HG03575 (cell line): ENCODE results near the gene ATP5MC2.
"Not testable (repeated sequence)": the region's sequence is repeated elsewhere in the genome, so short reads cannot be mapped to it uniquely, and the experiment has no call there.

Source experiments
- ATAC-seq: cut with Tn5 transposase; IDR thresholded peaks from one replicate; pipeline ENCODE4 v1.9.1; 2021; ENCODE audit not compliant: unreplicated experiment, insufficient number of reproducible peaks, low FRiP score; ENCODE audit errors: extremely low read depth

ATP5MC2 gene

DNA sequence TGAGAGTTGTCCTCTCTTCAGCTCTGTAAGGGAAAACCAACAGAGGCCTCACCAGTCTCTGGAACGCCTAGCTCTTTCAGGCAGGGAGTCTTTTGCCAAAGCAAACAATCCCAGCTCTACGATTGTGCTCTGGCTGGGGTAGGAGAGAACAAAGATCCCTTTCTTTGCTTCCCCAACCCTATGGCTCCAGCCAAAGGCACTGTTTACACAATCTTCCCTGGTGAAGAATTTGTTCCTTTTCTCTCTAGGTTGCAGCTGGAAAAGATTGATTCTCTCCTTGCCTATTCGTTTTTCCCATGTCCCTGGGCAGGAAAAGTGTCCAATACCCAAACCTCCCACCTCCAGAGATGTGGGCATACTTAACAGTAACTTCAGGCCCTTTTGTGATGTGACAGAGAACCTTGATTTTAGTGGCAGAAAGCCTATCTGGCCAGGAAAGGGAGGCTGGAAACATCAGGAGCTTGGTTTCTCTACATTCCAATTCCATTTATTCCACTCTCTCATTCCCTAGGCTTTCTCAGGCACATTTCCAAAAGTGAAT lies 16.8 kb downstream of the ATP5MC2 start:
- no peak for ATAC-seq

DNA sequence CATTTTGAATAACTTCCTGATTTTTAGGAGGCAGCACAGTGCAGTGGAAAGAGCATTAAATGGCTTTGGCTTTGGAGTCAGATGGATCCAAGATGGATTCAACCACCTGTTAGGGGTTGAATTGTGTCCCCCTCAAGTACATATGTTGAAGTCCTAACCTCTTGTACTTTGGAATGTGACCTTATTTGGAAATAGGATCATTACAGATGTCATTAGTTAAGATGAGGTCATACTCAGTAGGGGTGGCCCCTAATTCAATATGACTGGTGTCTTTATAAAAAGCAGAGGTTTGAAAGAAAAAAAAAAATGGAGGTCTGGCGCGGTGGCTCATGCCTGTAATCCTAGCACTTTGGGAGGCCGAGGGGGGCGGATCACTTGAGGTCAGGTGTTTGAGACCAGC lies 18.8 kb downstream of the ATP5MC2 start:
- ATAC-seq, result no peak

DNA sequence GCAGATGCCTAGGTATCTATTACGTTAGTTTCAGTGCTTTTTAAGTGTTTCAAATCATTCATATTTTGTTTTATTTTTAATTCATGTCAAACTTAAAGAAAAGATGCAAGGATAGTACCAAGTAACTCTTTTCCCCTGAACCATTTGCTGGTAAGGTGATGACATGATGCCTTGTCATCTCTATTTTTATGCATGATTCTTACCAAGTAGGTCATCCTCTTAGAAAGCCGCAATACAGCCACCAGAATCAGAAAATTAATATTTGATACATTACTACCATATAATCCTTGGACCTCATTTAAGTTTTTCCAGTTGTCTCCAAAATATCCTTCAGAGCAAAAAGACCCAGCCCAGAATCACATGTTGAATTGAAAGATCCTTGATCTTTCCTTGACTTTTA lies 22.3 kb downstream of the ATP5MC2 start:
- ATAC-seq, result no peak

DNA sequence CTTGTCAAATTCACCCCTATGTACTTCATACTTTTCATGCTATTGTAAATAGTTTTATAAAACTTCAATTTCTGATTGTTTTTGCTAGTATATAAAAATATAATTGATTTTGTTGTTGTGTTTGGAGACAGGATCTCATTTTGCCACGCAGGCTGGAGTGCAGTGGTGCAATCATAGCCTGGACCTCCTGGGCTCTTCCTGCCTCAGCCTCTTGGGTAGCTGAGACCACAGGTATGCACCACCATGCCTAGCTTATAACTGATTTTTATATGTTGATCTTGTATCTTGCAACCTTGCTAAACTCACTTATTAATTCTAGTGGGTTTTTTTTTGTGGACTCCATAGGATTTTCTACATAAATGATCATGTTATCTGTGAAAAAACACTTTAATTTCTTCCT lies 23.5 kb downstream of the ATP5MC2 start:
- no peak for ATAC-seq

DNA sequence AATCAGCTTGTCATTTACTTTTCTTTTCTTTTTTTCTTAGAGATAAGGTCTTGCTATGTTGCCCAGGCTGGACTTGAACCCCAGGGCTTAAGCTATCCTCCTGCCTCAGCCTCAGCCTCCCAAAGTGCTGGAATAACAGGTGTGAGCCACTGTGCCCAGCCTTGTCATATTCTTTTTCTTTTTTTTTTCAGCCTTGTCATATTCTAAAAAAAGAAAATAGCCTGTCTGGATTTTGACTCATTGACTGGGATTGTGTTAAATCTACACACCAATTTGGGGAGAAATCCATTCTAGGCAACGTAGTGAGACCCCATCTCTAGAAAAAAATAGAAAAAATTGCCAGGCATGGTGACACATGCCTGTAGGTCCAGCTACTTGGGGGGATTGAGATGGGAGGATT lies 24.1 kb downstream of the ATP5MC2 start:
- no peak for ATAC-seq

DNA sequence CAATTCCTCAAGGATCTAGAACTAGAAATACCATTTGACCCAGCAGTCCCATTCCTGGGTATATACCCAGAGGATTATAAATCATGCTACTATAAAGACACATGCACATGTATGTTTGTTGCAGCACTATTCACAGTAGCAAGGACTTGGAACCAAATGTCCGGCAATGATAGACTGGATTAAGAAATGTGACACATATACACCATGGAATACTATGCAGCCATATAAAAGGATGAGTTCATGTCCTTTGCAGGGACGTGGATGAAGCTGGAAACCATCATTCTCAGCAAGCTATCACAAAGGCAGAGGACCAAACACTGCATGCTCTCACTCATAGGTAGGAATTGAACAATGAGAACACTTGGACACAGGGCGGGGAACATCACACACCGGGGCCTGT lies 29.6 kb downstream of the ATP5MC2 start:
- not testable (repeated sequence) for ATAC-seq

DNA sequence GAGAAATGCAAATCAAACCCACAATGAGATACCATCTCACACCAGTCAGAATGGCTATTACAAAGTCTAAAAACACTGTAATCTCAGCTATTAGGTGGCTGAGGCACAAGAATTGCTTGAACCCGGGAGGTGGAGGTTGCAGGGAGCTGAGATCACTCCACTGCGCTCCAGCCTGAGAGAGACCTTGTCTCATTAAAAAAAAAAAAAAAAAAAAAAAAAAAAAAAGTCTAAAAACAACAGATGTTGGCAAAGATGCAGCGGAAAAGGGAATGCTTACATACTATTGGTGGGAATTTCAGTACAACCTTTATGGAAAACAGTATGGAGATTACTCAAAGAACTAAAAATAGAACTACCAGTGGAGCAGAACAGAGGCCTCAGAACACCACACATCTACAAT lies 30.7 kb downstream of the ATP5MC2 start:
- no peak for ATAC-seq

DNA sequence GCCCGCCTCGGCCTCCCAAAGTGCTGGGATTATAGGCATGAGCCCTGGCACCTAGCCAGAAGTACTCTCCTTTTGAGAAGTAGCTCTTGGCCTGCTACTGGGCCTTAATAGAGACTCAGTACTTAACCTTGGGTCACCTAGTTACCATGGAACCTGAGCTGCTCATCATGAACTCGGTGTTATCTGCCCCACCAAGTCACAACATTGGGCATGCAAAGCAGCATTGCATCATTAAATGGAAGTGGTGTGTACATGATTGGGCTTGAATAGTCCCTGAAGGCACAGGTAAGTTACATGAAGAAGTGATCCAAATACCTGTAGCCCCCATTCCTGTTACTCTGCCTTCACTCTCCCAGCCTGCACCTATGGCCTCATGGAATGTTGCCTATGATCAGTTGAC lies 31.8 kb downstream of the ATP5MC2 start:
- ATAC-seq, result no peak

DNA sequence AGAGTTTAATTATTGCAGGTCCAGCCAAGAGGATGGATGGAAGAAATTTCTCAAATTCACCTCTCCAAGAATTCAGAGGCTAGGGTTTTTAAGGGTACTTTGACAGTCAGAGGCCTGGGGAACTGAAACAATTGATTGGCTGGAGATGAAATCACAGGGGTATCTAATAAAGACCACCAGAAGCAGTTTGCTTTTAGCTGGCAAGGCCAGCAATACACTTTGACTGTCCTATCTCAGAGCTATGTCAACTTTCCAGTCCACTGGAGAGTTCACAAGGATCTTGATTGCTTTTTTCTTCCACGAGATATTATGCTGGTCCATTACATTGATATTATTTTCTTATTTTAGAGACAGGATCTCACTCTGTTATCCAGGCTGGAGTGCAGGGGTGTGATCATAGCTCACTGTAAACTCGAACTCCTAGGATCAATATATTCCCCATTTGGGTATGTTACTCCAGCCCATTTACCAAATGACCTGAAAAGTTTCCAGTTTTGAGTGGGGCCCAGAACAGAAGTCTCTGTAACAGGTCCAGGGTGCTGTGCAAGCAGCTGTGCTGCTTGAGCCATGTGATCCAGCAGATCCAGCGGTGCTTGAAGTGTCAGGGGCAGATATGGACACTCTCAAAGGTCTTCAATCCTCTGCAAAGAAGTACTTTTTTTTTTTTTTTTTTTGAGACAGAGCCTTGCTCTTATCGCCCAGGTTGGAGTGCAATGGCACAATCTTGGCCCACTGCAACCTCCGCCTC lies 32.5 kb downstream of the ATP5MC2 start:
- ATAC-seq, result no peak

DNA sequence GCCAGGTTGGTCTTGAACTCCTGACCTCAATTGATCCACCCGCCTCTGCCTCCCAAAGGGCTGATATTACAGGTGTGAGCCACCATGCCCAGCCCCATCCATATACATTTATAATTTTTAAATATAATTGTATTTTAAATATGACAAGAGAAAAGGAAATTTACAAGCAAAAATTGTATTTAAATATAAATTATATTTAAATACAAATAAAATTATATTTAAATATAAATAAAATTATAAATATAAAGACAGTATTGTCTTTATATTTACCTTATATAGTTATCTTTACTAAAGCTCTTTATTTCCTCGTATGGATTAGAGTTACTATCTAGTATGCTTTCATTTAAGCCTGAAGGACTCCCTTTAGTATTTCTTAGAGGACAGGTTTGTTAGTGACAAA lies 37.8 kb downstream of the ATP5MC2 start:
- ATAC-seq, result no peak

DNA sequence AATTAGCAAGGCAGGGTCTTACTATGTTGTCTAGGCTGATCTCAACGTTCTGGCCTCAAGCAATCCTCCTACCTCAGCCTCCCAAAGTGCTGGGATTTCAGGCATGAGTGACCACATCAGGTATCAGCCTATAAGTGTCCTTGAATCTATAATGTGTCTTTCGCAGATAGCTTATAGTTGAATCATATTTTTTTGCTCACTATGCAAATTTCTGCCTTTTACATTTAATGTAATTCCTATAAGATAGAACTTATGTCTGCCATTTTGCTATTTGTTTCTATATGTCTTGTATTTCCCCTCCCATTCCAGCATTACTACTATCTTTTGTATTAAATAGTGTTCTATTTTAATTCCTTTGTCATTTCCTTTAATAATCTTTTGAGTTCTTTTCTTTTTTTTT lies 39.2 kb downstream of the ATP5MC2 start:
- no peak for ATAC-seq

DNA sequence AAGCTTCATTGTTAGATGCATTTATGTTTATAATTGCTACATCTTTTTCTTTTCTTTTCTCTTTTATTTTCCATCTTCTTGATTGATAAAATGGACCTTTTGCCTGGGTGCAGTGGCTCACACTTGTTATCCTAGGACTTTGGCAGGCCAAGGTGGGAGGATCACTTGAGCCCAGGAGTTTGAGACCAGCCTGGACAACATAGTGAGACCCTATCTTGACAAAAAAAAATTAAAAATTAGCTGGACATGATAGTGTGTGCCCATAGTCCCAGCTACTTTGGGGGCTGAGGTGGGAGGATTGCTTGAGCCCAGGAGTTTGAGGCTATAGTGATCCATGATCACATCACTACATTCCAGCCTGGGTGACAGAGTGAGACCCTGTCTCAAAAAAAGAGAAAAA lies 40.2 kb downstream of the ATP5MC2 start:
- ATAC-seq, result not testable (repeated sequence)

DNA sequence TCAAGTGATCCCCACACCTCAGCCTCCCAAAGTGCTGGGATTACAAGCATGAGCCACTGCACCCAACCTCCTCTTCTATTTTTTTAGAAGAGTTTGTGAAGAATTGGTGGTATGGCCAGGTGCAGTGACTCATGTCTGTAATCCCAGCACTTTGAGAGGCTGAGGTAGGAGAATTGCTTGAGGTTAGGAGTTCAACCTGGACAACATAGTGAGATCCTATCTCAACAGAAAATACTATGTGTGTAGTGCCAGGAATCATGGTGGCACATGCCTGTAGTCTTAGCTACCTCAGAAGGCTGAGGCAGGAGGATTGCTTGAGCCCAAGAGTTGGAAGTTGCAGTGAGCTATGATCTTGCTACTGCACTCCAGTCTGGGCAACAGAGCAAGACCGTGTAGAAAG lies 44.2 kb downstream of the ATP5MC2 start:
- no peak for ATAC-seq

DNA sequence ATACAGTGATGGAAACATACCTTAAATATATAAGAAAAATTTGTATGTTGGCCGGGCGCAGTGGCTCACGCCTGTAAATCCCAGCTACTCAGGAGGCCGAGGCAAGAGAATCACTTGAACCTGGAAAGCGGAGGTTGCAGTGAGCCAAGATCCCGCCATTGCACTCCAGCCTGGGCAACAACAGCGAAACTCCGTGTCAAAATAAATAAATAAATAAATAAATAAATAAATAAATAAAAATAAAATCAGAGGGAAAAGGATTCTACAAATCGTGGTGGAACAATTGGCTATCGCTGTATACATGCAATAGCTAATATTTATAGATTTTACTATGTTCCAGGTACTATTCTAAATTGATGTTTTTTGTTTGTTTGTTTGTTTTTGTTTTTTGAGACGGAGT lies 48.0 kb downstream of the ATP5MC2 start:
- ATAC-seq, result no peak

DNA sequence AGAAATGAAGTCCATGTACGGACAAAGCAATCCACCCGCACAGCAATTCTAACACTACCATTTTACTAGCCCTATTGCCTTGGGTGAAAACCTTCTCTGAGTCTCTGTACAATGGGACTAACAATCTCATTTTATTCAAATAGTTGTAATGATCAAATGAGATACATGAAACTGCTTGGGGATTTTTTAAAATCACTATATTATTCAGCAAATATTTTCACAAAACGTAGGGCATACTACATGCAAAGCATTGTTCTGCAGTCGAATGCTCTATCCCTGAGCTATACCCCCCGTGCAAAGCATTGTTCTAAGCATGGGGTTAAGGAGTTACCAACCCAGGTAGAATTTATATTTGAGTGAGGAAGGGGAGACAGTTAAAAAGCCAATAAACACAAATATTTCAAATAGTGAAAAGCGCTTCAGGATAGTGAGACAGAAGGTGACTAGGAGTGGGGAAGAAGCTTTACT lies 49.1 kb downstream of the ATP5MC2 start:
- ATAC-seq, result no peak

DNA sequence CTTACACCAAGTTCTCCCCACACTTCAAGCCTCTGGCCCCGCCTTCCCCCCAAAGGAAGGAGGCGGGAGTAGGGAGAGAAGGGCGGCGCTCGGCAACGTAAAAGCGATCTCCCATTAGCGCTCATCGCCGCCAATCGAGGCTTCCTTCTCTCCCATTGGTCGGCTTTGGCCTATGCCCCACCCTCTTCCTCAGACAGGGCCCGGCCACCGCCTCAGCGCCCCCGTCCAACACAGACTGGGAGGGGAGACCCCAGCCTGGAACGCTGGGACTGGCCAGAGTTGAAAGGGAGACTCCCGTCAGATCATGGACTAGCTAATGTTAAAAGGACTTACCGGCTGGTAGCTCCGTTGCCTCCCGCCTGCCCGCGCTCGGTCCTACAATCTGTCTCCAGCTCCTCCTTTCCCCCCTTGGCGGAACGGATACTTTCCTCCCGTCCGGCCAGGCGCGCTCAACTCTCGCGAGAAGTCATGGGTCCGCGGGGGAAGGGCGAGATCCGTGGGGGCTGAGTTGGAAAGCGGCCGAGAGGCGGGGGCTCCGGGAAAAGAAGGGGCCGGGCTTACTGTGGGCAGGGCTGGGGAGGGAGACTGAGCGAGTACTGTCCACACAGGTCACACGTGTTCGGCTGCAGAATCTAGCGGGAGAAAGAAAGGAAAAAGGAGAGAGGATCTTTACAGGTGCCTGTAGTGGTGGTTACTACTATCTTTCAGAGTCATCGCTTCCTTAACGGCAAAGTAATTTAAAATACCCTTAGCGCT lies 49.8 kb downstream of the ATP5MC2 start, which contains the start of gene ATF7:
Gene ATF7 (minus strand): TSS at position 437 of the 756 bp plus-strand sequence. CDS start 25,382 bp downstream, outside the sequence.
- ATAC-seq, result peak; percentile 77

DNA sequence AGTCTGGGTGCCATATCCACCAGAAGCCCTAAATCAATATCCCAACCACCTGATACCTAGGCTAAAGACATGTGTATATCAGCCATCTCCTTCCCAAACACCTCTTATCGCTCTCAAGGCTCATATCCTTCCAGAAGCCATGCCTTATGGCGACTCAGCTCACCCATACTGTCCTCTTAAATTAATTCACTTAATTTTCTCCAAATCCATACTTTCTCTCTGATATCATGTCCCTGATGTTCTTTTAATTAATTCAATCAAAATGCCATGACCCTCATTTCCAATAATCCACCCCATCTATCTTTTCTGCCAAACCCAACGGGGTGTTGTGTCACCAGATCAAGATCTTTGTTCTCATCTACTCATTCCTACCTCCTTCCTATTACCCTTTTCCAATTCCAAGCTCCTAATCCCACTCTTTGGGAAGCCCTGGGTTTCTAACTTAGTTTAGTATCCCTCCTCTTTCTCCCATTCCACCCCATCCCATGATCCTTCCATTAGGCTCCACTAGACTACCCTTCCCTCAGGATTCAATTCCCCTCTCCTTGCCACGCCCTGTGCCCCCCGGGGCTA lies 50.4 kb downstream of the ATP5MC2 start:
- ATAC-seq, result no peak

DNA sequence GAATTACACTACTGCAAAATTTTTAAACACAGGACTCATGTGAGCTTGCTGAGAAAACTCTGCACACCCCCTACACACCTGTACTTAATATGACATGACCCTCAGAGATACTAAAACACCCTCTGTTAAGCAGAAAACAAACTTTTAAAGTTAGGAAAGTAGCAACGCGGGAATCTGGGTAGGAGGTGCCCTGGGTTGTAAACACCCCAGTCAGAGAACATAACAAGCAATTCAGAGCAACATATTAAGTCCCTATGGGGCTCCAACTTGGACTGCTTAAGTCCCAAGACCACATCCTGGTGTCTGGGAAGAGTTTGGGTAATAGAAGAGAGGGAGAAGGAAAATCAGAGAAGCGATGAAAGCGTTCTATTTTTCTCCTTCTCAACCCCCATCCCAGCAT lies 50.9 kb downstream of the ATP5MC2 start:
- no peak for ATAC-seq

DNA sequence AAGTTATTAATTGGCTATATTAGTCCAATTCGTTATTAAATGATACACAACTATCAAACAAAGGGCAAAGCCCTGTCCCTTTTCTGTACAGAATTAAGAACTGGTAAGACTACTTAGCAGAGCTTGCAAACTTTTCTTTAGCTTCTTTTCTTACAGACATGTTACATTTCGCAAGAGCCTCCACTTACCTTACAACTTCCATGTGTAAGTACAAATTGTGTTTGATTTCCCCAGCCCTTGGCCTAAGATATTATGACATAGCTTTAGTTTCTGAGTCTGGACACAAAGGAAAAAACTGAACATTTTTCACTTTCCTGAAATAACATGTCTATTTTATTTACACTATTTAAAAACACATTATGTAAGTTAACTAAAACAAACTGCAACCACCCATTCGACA lies 51.4 kb downstream of the ATP5MC2 start:
- no peak for ATAC-seq
